PFSK-1 (cell line): ENCODE data around the gene HHATL.

Source experiments
- FOXP2 ChIP-seq: optimal IDR thresholded peaks from 2 replicates; pipeline ENCODE3; 2011; ENCODE audit warnings: borderline replicate concordance, control low read depth, inconsistent platforms; ENCODE audit not compliant: insufficient read depth; ENCODE audit errors: extremely low read length, extremely low read depth
- POLR2AphosphoS5 ChIP-seq: IDR thresholded peaks from 2 replicates; pipeline ENCODE4 v1.6.1; 2012; ENCODE audit warnings: low read depth, mild to moderate bottlenecking, control low read depth, low read length, moderate library complexity
- SIN3A ChIP-seq: IDR thresholded peaks from 2 replicates; pipeline ENCODE4 v1.6.1; 2012; ENCODE audit warnings: mild to moderate bottlenecking, low read length, moderate library complexity, borderline replicate concordance; ENCODE audit not compliant: insufficient read depth
- TAF1 ChIP-seq: IDR thresholded peaks from 2 replicates; pipeline ENCODE4 v1.6.1; 2012; ENCODE audit warnings: low read length, control low read depth, borderline replicate concordance; ENCODE audit not compliant: insufficient read depth
- TF ChIP-seq, protein P1 (sequence below), 2 experiments: IDR thresholded peaks; 2 replicates each; pipeline versions ENCODE4 v1.6.1 to v1.8.0; 2011 to 2012; ENCODE audit warnings: low read depth in 2 of 2, low read length in 2 of 2, control low read depth in 1 of 2, inconsistent platforms in 1 of 2, mild to moderate bottlenecking in 1 of 2, moderate library complexity in 1 of 2; ENCODE audit not compliant: insufficient read depth in 1 of 2

The HHATL gene

DNA sequence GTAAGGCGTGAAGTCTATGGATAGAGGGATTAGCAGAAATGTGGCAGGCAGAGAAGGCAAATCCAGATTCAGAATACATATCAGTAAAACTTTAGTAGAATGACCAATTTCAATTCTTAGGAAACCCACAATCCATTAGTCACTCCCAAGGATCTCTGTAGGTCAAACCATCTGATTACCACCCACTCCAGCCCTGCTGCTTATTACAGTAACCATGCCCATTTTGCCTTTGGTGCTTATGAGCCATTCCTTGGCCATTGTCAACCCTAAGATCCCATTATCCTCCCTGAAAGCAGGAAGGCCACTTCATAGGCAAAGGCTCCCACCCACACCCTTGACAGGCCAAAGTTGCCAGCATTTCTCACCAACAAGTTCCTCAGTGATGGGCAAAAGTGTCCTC, 22.3 kb downstream of the HHATL start:
- TF ChIP-seq FOXP2 (no peak), SIN3A (no peak), TAF1 (no peak), POLR2AphosphoS5 (no peak)
- TF ChIP-seq, protein P1, sequence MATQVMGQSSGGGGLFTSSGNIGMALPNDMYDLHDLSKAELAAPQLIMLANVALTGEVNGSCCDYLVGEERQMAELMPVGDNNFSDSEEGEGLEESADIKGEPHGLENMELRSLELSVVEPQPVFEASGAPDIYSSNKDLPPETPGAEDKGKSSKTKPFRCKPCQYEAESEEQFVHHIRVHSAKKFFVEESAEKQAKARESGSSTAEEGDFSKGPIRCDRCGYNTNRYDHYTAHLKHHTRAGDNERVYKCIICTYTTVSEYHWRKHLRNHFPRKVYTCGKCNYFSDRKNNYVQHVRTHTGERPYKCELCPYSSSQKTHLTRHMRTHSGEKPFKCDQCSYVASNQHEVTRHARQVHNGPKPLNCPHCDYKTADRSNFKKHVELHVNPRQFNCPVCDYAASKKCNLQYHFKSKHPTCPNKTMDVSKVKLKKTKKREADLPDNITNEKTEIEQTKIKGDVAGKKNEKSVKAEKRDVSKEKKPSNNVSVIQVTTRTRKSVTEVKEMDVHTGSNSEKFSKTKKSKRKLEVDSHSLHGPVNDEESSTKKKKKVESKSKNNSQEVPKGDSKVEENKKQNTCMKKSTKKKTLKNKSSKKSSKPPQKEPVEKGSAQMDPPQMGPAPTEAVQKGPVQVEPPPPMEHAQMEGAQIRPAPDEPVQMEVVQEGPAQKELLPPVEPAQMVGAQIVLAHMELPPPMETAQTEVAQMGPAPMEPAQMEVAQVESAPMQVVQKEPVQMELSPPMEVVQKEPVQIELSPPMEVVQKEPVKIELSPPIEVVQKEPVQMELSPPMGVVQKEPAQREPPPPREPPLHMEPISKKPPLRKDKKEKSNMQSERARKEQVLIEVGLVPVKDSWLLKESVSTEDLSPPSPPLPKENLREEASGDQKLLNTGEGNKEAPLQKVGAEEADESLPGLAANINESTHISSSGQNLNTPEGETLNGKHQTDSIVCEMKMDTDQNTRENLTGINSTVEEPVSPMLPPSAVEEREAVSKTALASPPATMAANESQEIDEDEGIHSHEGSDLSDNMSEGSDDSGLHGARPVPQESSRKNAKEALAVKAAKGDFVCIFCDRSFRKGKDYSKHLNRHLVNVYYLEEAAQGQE (IDR thresholded peaks at IDR 0.05; ENCODE audit: insufficient read depth in 1 of 2, low read depth in 2 of 2, low read length in 2 of 2), result no peak

DNA sequence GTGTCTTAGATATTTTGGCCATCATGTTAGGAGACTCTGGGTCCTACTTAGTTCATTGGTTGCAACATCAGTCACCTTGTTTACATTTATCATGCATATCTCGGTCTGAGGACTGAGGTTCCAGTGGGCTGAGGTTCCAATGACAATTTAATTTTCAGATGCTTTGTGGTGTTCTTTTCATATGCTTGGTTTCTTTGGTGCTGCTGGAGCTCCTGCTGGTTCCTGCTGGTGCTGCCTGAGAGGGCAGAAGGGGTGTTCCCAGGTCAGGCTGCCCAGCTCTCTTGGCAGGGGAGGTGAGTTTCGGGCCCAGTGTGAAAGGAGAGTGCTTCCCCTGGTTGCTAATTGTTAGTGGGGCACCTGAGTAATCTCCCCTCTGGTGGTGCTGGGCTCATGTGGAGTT, 24.2 kb downstream of the HHATL start:
- no peak for TF ChIP-seq FOXP2
- no peak for TF ChIP-seq SIN3A
- no peak for TF ChIP-seq POLR2AphosphoS5
- no peak for TF ChIP-seq TAF1
- TF ChIP-seq, protein P1 (IDR thresholded peaks at IDR 0.05; ENCODE audit: insufficient read depth in 1 of 2, low read depth in 2 of 2, low read length in 2 of 2), result no peak

DNA sequence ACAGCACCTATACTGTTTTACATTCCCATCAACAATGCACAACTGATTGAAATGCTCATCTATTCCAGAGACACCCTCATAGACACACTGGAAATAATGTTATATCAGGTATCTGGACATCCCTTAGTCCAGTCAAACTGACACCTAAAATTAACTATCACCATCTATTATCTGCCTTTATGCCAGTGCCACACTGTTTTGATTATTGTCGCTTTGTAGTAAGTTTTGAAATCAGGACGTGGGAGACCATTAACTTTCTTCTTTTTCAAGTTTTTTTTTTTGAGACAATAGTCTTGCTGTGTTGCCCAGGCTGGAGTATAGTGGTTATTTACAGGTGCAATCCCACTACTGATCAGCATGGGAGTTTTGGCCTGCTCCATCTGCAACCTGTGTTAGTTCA, 26.7 kb downstream of the HHATL start:
- no peak for TF ChIP-seq FOXP2
- TF ChIP-seq SIN3A, result no peak
- TF ChIP-seq, protein P1 (IDR thresholded peaks at IDR 0.05; ENCODE audit: insufficient read depth in 1 of 2, low read depth in 2 of 2, low read length in 2 of 2), result no peak
- TF ChIP-seq TAF1, result no peak
- TF ChIP-seq POLR2AphosphoS5, result no peak

DNA sequence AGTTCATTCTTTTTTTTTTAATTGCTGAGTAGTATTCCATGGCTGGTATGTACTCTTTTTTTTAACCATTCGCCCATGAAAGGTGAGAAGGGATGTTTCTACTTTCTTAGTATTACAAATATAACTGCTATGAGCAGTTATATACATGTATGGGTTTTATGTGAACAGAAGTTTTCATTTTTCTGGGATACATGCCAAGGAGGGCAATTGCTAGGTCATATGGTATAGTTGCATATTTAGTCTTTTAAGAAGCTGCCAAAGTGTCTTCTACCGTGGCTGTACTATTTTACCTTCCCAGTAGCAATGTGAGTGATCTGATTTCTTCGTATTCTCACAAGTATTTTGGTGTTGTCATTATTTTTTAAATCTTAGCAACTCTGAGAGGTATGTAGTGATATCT, 28.5 kb downstream of the HHATL start:
- TF ChIP-seq, protein P1 (IDR thresholded peaks at IDR 0.05; ENCODE audit: insufficient read depth in 1 of 2, low read depth in 2 of 2, low read length in 2 of 2), result no peak
- TF ChIP-seq FOXP2, result no peak
- TF ChIP-seq POLR2AphosphoS5, result no peak
- TF ChIP-seq SIN3A, result no peak
- no peak for TF ChIP-seq TAF1

DNA sequence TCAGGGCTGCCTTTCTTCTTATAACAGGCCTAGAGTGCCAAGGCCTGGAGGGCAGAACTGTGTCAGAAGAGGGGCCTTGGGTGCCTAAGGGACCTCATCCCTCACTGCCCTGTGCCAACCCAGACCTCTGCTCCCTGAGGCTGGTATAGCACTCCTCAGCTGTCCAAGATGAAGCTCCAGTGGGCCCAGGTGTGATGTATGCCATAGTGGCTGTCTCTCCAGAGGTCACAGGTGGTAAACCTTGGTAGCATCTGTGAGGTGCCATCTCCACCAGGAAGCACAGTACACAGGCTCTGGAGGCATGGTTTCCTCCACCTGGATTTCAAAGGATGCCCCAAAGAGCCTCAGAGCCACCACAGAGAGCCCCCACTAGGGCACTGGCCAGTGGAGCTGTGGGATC, 29.5 kb downstream of the HHATL start:
- TF ChIP-seq POLR2AphosphoS5 (no peak), FOXP2 (no peak), TAF1 (no peak), SIN3A (no peak)
- TF ChIP-seq, protein P1 (IDR thresholded peaks at IDR 0.05; ENCODE audit: insufficient read depth in 1 of 2, low read depth in 2 of 2, low read length in 2 of 2), result no peak
